ENCODE measurements around the gene KIF21A.

Gene KIF21A

DNA sequence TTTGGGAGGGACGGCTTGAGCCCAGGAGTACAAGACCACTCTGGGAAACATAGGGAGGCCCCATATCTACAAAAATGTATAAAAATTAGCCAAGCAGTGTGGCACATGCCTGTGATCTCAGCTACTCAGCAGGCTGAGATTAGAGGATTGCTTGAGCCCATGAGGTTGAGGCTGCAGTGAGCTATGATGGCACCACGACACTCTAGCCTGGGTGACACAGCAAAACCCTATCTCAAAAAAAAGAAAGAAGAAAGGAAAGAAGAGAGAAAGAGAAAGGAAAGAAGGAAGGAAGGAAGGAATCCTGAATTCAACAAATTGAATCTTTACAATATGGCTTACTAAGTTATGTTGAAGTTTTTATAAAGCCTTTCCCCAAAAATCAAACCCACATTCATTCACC is 2.1 kb downstream of the KIF21A start:
- TF ChIP-seq POLR2A (IDR thresholded peaks at IDR 0.05; ENCODE audit: low read depth, low read length) (no peak), TAF1 (IDR thresholded peaks at IDR 0.05; ENCODE audit: low read depth, low read length) (no peak), SPI1 (IDR thresholded peaks at IDR 0.05; ENCODE audit: low read depth, low read length) (no peak), PAX5 (IDR thresholded peaks at IDR 0.05; ENCODE audit: insufficient read depth, low read length, severe bottlenecking) (no peak), POU2F2 (IDR thresholded peaks at IDR 0.05; ENCODE audit: low read depth, low read length) (no peak), POLR2AphosphoS5 (IDR thresholded peaks at IDR 0.05; ENCODE audit: low read depth, low read length) (no peak)
- FAIRE-seq (no peak), DNase-seq (ENCODE audit: insufficient read length, low spot score) (no peak)

DNA sequence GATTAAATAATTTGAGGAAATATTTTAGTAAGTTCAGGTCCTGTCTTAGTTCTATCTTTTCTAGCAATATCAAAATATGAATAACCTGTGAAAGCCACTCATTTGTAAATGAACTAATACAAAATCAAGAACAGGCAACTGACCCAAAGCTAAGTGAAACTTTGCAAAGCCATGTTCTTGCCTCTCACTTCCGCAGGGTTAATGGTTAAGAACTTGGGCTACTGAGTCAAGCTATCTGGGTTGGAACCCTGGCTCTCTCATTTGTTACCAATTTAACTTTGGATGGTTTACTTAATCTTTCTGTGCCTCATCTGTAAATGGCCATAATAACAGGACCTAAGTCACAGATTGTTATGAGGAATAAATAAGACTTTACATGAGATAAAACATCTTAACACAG is 2.8 kb downstream of the KIF21A start:
- DNase-seq (ENCODE audit: insufficient read length, low spot score) (no peak), FAIRE-seq (no peak)
- TF ChIP-seq SPI1 (IDR thresholded peaks at IDR 0.05; ENCODE audit: low read depth, low read length) (0 out of 2 replicates have a peak, but pooled peaks have one; percentile 32), PAX5 (IDR thresholded peaks at IDR 0.05; ENCODE audit: insufficient read depth, low read length, severe bottlenecking) (no peak)

DNA sequence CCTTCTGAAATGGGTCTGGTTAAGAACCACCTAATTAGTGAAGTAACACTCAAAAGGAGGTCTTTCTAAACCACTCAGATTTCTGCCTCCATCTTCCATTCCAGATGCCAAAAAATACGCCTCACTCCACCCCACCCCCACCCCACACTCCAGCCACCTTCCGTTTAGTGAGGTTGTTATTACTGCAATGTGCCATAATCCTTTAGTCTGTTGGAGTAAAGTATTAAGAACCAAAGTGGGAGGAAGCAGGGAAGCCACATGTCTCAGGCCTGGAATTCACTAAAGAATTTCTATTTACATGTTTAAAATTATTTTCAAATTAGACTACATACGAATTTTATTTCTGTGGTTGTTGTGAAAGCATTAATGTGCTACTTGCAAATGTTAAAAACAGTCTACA is 7.4 kb downstream of the KIF21A start:
- TF ChIP-seq POU2F2 (IDR thresholded peaks at IDR 0.05; ENCODE audit: low read depth, low read length) (no peak), POLR2A (IDR thresholded peaks at IDR 0.05; ENCODE audit: low read depth, low read length) (no peak), SPI1 (IDR thresholded peaks at IDR 0.05; ENCODE audit: low read depth, low read length) (no peak), POLR2AphosphoS5 (IDR thresholded peaks at IDR 0.05; ENCODE audit: low read depth, low read length) (no peak), TAF1 (IDR thresholded peaks at IDR 0.05; ENCODE audit: low read depth, low read length) (no peak), PAX5 (IDR thresholded peaks at IDR 0.05; ENCODE audit: insufficient read depth, low read length, severe bottlenecking) (no peak)
- no peak for DNase-seq (ENCODE audit: insufficient read length, low spot score)
- FAIRE-seq: no peak

DNA sequence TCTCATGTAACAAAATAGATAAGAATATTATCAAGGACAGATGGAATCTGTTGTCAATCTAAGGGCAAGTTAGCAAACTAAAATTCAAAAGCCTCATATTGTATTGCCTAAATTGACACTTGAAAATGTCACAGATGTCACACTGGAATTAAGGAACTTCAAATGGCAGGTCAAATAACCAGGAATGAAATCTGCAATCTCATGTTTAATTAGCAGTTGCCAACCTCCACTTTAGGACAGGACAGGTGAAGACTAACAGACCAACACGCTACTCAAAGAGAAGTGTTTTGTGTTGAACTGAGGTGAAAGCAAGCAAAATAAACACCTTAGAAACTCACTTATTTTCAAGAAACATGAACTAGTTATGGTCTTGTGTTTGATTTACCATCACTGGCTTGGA is 11.1 kb downstream of the KIF21A start:
- DNase-seq (ENCODE audit: insufficient read length, low spot score) (no peak), FAIRE-seq (no peak)
- TF ChIP-seq TAF1 (IDR thresholded peaks at IDR 0.05; ENCODE audit: low read depth, low read length) (no peak), SPI1 (IDR thresholded peaks at IDR 0.05; ENCODE audit: low read depth, low read length) (no peak), PAX5 (IDR thresholded peaks at IDR 0.05; ENCODE audit: insufficient read depth, low read length, severe bottlenecking) (no peak), POU2F2 (IDR thresholded peaks at IDR 0.05; ENCODE audit: low read depth, low read length) (no peak), POLR2A (IDR thresholded peaks at IDR 0.05; ENCODE audit: low read depth, low read length) (no peak), POLR2AphosphoS5 (IDR thresholded peaks at IDR 0.05; ENCODE audit: low read depth, low read length) (no peak)

DNA sequence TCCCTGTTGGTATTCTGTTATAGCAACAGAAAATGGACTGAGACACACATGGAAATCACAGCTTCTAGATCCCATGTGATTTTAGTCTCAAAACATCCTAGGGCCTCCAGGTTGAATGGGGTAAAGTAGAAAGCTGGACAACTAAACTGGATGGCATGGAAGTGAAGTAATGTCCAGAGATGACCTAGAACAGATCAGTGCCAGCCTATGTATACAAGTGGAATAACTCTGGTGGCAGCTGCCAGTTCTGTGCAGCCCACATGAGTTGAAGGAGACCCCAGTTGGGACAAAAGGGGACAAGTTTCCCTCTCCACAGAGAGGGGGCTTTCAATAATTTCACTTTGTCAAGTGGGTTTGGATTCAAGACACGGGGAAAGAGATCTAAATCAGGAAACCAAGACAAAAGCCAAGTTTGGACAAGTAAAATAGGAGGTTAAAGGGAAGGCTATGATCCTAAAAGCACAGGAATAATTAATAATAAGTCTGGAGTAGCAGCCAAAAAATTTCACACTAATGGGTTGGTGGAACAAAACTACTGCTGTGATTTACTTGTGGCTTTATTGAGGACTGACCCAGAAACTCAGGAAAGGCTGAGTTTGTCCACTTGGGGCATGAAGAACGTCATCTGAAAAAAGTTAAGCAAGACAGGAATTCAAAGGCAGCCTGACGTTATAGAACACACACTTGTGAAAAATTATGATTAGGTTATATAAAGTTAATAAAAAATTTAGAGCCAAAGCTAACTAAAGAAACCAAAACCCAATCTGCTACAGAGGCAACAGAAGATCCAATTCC is 11.7 kb downstream of the KIF21A start:
- FAIRE-seq (no peak), DNase-seq (ENCODE audit: insufficient read length, low spot score) (no peak)
- no peak for TF ChIP-seq TAF1 (IDR thresholded peaks at IDR 0.05; ENCODE audit: low read depth, low read length)
- TF ChIP-seq POLR2A (IDR thresholded peaks at IDR 0.05; ENCODE audit: low read depth, low read length): no peak
- TF ChIP-seq SPI1 (IDR thresholded peaks at IDR 0.05; ENCODE audit: low read depth, low read length): no peak
- no peak for TF ChIP-seq POU2F2 (IDR thresholded peaks at IDR 0.05; ENCODE audit: low read depth, low read length)
- TF ChIP-seq POLR2AphosphoS5 (IDR thresholded peaks at IDR 0.05; ENCODE audit: low read depth, low read length): no peak
- TF ChIP-seq PAX5 (IDR thresholded peaks at IDR 0.05; ENCODE audit: insufficient read depth, low read length, severe bottlenecking): no peak

DNA sequence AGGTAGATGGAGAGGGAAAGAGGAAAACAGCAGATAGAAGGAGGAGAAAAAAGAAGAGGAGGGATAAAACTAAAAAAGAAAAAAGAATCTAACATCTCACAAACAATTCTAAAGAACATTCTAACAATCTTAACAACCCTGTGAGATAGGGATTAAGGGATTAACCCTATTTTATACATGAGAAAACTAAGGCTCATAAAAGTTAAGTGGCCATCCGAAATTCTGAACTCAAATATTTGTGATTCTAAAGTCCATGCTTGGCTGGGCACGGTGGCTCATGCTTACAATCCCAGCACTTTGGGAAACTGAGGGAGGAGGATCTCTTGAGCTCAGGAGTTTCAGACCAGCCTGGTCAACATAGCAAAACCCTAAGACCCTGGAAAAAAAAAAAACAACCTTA is 13.1 kb downstream of the KIF21A start:
- no peak for FAIRE-seq
- TF ChIP-seq PAX5 (IDR thresholded peaks at IDR 0.05; ENCODE audit: insufficient read depth, low read length, severe bottlenecking) (no peak), SPI1 (IDR thresholded peaks at IDR 0.05; ENCODE audit: low read depth, low read length) (no peak)
- no peak for DNase-seq (ENCODE audit: insufficient read length, low spot score)

DNA sequence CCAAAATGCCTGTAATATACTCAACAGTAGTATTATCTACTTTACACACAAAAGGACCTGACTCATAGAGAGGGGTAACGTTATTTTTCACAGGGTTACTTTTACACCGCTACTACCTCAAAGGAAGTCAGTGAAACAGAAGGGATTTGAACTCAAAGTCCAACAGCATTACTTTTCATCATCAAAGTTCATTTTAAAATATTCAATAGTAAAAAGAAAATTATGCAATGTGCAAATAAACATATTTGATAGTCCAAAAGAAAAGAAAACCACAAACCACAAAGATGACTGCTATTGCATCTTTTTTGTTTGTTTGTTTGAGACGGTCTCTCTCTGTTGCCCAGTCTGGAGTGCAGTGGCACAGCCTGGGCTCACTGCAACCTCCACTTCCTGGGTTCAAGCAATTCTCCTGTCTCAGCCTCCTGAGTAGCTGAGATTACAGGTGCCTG is 15.5 kb downstream of the KIF21A start:
- no peak for TF ChIP-seq POU2F2 (IDR thresholded peaks at IDR 0.05; ENCODE audit: low read depth, low read length)
- TF ChIP-seq SPI1 (IDR thresholded peaks at IDR 0.05; ENCODE audit: low read depth, low read length): no peak
- no peak for TF ChIP-seq POLR2A (IDR thresholded peaks at IDR 0.05; ENCODE audit: low read depth, low read length)
- TF ChIP-seq PAX5 (IDR thresholded peaks at IDR 0.05; ENCODE audit: insufficient read depth, low read length, severe bottlenecking): no peak
- TF ChIP-seq POLR2AphosphoS5 (IDR thresholded peaks at IDR 0.05; ENCODE audit: low read depth, low read length): no peak
- no peak for TF ChIP-seq TAF1 (IDR thresholded peaks at IDR 0.05; ENCODE audit: low read depth, low read length)
- no peak for FAIRE-seq
- no peak for DNase-seq (ENCODE audit: insufficient read length, low spot score)

DNA sequence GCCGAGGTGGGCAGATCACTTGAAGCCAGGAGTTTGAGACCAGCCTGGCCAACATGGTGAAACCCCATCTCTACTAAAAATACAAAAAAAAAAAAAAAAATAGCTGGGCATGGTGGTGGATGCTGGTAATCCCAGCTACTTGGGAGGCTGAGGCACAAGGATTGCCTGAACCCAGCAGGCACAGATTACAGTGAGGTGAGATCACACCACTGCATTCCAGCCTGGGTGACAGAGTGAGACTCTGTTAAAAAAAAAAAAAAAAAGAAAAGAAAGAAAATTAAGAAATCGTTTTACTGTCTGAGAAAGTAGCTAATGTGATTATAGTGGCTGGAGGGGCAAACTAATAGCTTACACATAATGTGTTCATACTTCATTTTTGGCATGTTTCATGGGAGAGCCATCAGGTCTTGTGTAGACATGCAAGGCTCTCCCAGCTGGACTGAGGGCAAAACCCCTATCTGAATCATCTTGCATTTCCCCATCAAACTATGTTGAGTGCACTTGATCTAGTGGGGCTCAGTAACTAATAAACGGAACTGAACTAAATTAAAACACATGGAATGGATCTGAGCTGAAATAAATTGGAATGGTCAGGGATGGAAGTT is 16.2 kb downstream of the KIF21A start:
- FAIRE-seq (no peak), DNase-seq (ENCODE audit: insufficient read length, low spot score) (no peak)
- no peak for TF ChIP-seq POLR2AphosphoS5 (IDR thresholded peaks at IDR 0.05; ENCODE audit: low read depth, low read length)
- no peak for TF ChIP-seq TAF1 (IDR thresholded peaks at IDR 0.05; ENCODE audit: low read depth, low read length)
- TF ChIP-seq POU2F2 (IDR thresholded peaks at IDR 0.05; ENCODE audit: low read depth, low read length): no peak
- no peak for TF ChIP-seq POLR2A (IDR thresholded peaks at IDR 0.05; ENCODE audit: low read depth, low read length)
- no peak for TF ChIP-seq PAX5 (IDR thresholded peaks at IDR 0.05; ENCODE audit: insufficient read depth, low read length, severe bottlenecking)
- TF ChIP-seq SPI1 (IDR thresholded peaks at IDR 0.05; ENCODE audit: low read depth, low read length): no peak

DNA sequence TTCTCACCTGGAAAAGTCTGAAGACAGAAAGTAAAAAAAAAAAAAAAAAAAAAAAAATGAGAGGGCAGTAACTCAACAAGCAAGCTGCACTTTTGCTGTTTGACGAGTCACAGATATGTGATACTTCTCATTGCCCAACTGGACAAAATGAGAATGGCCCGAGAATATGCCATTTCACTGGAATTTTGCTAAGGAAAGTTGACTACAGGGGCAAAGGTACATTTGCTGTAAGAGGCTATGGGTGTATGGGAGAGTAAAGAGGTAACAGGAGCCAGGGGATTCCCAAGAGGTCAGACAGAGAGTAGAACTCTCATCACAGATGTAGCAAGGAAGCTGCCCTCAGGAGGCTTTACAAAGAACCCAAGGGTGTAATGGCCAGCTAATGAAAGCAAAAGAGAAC is 22.9 kb downstream of the KIF21A start:
- DNase-seq (ENCODE audit: insufficient read length, low spot score) (no peak), FAIRE-seq (no peak)
- TF ChIP-seq POU2F2 (IDR thresholded peaks at IDR 0.05; ENCODE audit: low read depth, low read length): no peak
- no peak for TF ChIP-seq POLR2AphosphoS5 (IDR thresholded peaks at IDR 0.05; ENCODE audit: low read depth, low read length)
- TF ChIP-seq POLR2A (IDR thresholded peaks at IDR 0.05; ENCODE audit: low read depth, low read length): no peak
- no peak for TF ChIP-seq PAX5 (IDR thresholded peaks at IDR 0.05; ENCODE audit: insufficient read depth, low read length, severe bottlenecking)
- TF ChIP-seq SPI1 (IDR thresholded peaks at IDR 0.05; ENCODE audit: low read depth, low read length): no peak
- TF ChIP-seq TAF1 (IDR thresholded peaks at IDR 0.05; ENCODE audit: low read depth, low read length): no peak

DNA sequence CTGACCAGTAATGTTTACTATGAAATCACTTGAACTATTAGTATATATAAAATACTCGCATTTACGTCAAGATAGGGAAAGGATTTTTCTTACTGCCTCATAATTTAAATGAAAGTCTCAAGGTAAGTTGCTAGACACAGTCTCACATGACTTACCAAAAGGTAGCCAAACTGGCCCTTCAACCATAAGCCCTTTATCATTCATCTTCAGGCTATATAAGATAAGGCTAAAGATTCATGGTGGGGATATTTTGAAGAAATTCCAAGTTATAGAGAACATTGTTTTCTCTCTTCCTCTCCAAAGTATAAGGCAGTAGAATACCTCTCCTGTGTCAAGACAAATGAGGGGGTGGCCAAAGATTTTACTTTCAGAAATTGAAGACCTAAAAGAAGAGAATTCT is 23.4 kb downstream of the KIF21A start:
- FAIRE-seq: no peak
- TF ChIP-seq POLR2A (IDR thresholded peaks at IDR 0.05; ENCODE audit: low read depth, low read length): no peak
- TF ChIP-seq POLR2AphosphoS5 (IDR thresholded peaks at IDR 0.05; ENCODE audit: low read depth, low read length): no peak
- TF ChIP-seq TAF1 (IDR thresholded peaks at IDR 0.05; ENCODE audit: low read depth, low read length): no peak
- TF ChIP-seq POU2F2 (IDR thresholded peaks at IDR 0.05; ENCODE audit: low read depth, low read length): no peak
- TF ChIP-seq PAX5 (IDR thresholded peaks at IDR 0.05; ENCODE audit: insufficient read depth, low read length, severe bottlenecking): no peak
- TF ChIP-seq SPI1 (IDR thresholded peaks at IDR 0.05; ENCODE audit: low read depth, low read length): no peak

More for the DNA sequence above, 23.4 kb downstream of the KIF21A start:
- DNase-seq (ENCODE audit: insufficient read length, low spot score): no peak

Measured in GM12891 (cell line).